Endothelial cell of umbilical vein (primary cell): Measurements from ENCODE around the gene SDHA.
"Not testable (repeated sequence)": the region's sequence is repeated elsewhere in the genome, so short reads cannot be mapped to it uniquely, and the experiment has no call there.

Experiments
- CTCF ChIP-seq, 2 donors: IDR thresholded peaks; 1 replicate in 1 of 2; 2 replicates in 1 of 2; pipeline ENCODE4 v1.5.1; 2011; ENCODE audit warnings: low read length in 2 of 2, mild to moderate bottlenecking in 2 of 2, moderate library complexity in 2 of 2, control low read depth in 1 of 2, inconsistent platforms in 1 of 2, low read depth in 1 of 2; ENCODE audit not compliant: insufficient read depth in 1 of 2; ENCODE audit errors: extremely low read depth in 1 of 2
- JUN ChIP-seq: IDR thresholded peaks from 2 replicates; pipeline ENCODE4 v1.6.1; 2011; ENCODE audit warnings: borderline replicate concordance, low read depth; ENCODE audit not compliant: insufficient read length, insufficient read depth
- POLR2A ChIP-seq: IDR thresholded peaks from 2 replicates; pipeline ENCODE4 v1.6.1; 2012; ENCODE audit warnings: low read depth, mild to moderate bottlenecking, control low read depth, low read length
- POLR2AphosphoS5 ChIP-seq: IDR thresholded peaks from 2 replicates; pipeline ENCODE4 v1.6.1; 2012; ENCODE audit warnings: low read depth, mild to moderate bottlenecking, control low read depth, low read length, moderate library complexity; ENCODE audit not compliant: insufficient read depth
- TF ChIP-seq, protein P1 (sequence below): IDR thresholded peaks from 2 replicates; pipeline ENCODE4 v1.6.1; 2011; ENCODE audit not compliant: insufficient read depth, insufficient read length

GRCh38 chr5:197031-197430, 21.1 kb upstream of the SDHA start:
- TF ChIP-seq CTCF (IDR thresholded peaks at IDR 0.05; ENCODE audit: extremely low read depth in 1 of 2, insufficient read depth in 1 of 2, low read depth in 1 of 2, low read length in 2 of 2); POLR2A; JUN; POLR2AphosphoS5: not testable (repeated sequence)
- TF ChIP-seq, protein P1, sequence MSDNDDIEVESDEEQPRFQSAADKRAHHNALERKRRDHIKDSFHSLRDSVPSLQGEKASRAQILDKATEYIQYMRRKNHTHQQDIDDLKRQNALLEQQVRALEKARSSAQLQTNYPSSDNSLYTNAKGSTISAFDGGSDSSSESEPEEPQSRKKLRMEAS, result not testable (repeated sequence)
